ENCODE data around the gene GNAZ. TPM values are rescaled to one million over a fixed set of nuclear protein-coding genes. Genes with fewer than 3 reads are reported as not detected.

The GNAZ gene
- 4.9 TPM for total RNA-seq

GRCh38 chr22:23070418-23071229, at the start of gene GNAZ:
GNAZ (plus strand) TSS chr22:23070519; CDS start chr22:23095696, 25,177 bp downstream.

GRCh38 chr22:23144932-23145877, 74.9 kb downstream of the GNAZ start, which contains the start of gene RAB36:
RAB36 (plus strand) TSS chr22:23145477; CDS start chr22:23146617, 1,140 bp downstream.

Small RNA genes within 50 kb of the gene (small RNA-seq; reads per million reads assigned to genes)
- gene RF00017 (ENCODE audit: low replicate concordance) (not detected), gene RF00066 (ENCODE audit: low replicate concordance) (not detected)

Other genes starting within 250 kb of the GNAZ start
- gene IGLL5, start 182.7 kb upstream of the GNAZ start, total RNA-seq, result 1.3 TPM
- 4.2 TPM for gene RSPH14, start 71.5 kb downstream of the GNAZ start, total RNA-seq
- 12.9 TPM for gene RAB36, start 75.0 kb downstream of the GNAZ start, total RNA-seq
- 38.2 TPM for gene BCR, start 110.0 kb downstream of the GNAZ start, total RNA-seq